WTC11 (cell line): ENCODE measurements around the gene ERBB4. TPM values are rescaled to one million over a fixed set of nuclear protein-coding genes. Genes with fewer than 3 reads are reported as not detected.

Source experiments
- ATAC-seq: fragments of 200-7000 bp; cut with Tn5 transposase; 2 replicates; pipeline ENCODE4 v1.10.0; 2021; ENCODE audit warnings: mild to moderate bottlenecking, moderate library complexity
- CTCF ChIA-PET: fragments of 300-600 bp; sonication (Branson Sonifier 250); formaldehyde crosslinking; loops from one replicate; lab custom pipeline; 2021; ENCODE audit warnings: antibody characterized with exemption; lab: Charles Lee
- POLR2A ChIA-PET: fragments of 350-600 bp; sonication (Branson Sonifier 250); formaldehyde crosslinking; loops from one replicate; lab custom pipeline; 2021; ENCODE audit warnings: antibody characterized with exemption; lab: Charles Lee
- DNase-seq: peaks from one replicate; pipeline ENCODE4 v3.0.0; 2021; ENCODE audit warnings: low spot score
- H3K27ac Mint-ChIP-seq: 2 replicates; pipeline ENCODE4 v1.8.0; 2021; ENCODE audit warnings: mixed read lengths
- H3K27me3 Mint-ChIP-seq: 2 replicates; pipeline ENCODE4 v1.8.0; 2021; ENCODE audit warnings: low read depth, mild to moderate bottlenecking, moderate library complexity, mixed read lengths
- H3K36me3 Mint-ChIP-seq: 2 replicates; pipeline ENCODE4 v1.8.0; 2021; ENCODE audit warnings: mixed read lengths
- H3K4me1 Mint-ChIP-seq: 2 replicates; pipeline ENCODE4 v1.8.0; 2022; ENCODE audit warnings: mixed read lengths
- H3K4me3 Mint-ChIP-seq: 2 replicates; pipeline ENCODE4 v1.8.0; 2021; ENCODE audit warnings: mild to moderate bottlenecking, moderate library complexity, mixed read lengths
- H3K9me3 Mint-ChIP-seq: 2 replicates; pipeline ENCODE4 v1.8.0; 2021; ENCODE audit warnings: mixed read lengths
- ATF6 ChIP-seq: sonication (generic); formaldehyde crosslinking; IDR thresholded peaks from 2 replicates; pipeline ENCODE4 v1.8.1; 2023; ENCODE audit warnings: mild to moderate bottlenecking, missing genetic modification reagents
- CBFB ChIP-seq: sonication (generic); formaldehyde crosslinking; IDR thresholded peaks from 2 replicates; pipeline ENCODE4 v1.8.1; 2022; ENCODE audit warnings: mild to moderate bottlenecking, low read depth, missing genetic modification reagents
- E2F1 ChIP-seq: sonication (generic); formaldehyde crosslinking; IDR thresholded peaks from 2 replicates; pipeline ENCODE4 v1.8.0; 2022; ENCODE audit warnings: mild to moderate bottlenecking, missing genetic modification reagents
- ERG ChIP-seq: fragments of 250-450 bp; sonication (Bioruptor Pico); IDR thresholded peaks from 2 replicates; pipeline ENCODE4 v1.8.0; 2021; ENCODE audit warnings: mild to moderate bottlenecking
- FOXJ3 ChIP-seq: sonication (generic); formaldehyde crosslinking; IDR thresholded peaks from 2 replicates; pipeline ENCODE4 v1.9.0; 2021; ENCODE audit warnings: missing genetic modification reagents, mild to moderate bottlenecking, borderline replicate concordance
- GRHL2 ChIP-seq: fragments of 250-450 bp; sonication (Bioruptor Pico); IDR thresholded peaks from 2 replicates; pipeline ENCODE4 v1.8.0; 2022; ENCODE audit warnings: mild to moderate bottlenecking, moderate library complexity; ENCODE audit not compliant: insufficient replicate concordance, severe bottlenecking
- MYBL2 ChIP-seq: sonication (generic); formaldehyde crosslinking; IDR thresholded peaks from 2 replicates; pipeline ENCODE4 v1.8.1; 2023; ENCODE audit warnings: mild to moderate bottlenecking, moderate library complexity, missing genetic modification reagents
- NFYB ChIP-seq: sonication (generic); formaldehyde crosslinking; conservative IDR thresholded peaks from 2 replicates; pipeline ENCODE4 v1.8.0; 2022; ENCODE audit warnings: low read depth, missing genetic modification reagents
- NR1H2 ChIP-seq: sonication (generic); formaldehyde crosslinking; IDR thresholded peaks from 2 replicates; pipeline ENCODE4 v1.9.0; 2021; ENCODE audit warnings: mild to moderate bottlenecking, moderate library complexity, missing genetic modification reagents
- SOX15 ChIP-seq: fragments of 250-450 bp; sonication (Bioruptor Pico); IDR thresholded peaks from 2 replicates; pipeline ENCODE4 v1.9.0; 2021; ENCODE audit warnings: mild to moderate bottlenecking
- TCF7 ChIP-seq: sonication (generic); formaldehyde crosslinking; IDR thresholded peaks from 2 replicates; pipeline ENCODE4 v1.8.0; 2022; ENCODE audit warnings: mild to moderate bottlenecking, low read depth, missing genetic modification reagents, moderate library complexity
- TP53 ChIP-seq: sonication (generic); formaldehyde crosslinking; IDR thresholded peaks from 2 replicates; pipeline ENCODE4 v1.8.1; 2023; ENCODE audit warnings: mild to moderate bottlenecking, missing genetic modification reagents
- ZBTB21 ChIP-seq: sonication (generic); formaldehyde crosslinking; IDR thresholded peaks from 2 replicates; pipeline ENCODE4 v1.8.1; 2023; ENCODE audit warnings: mild to moderate bottlenecking, missing genetic modification reagents, borderline replicate concordance
- ZNF121 ChIP-seq: sonication (generic); formaldehyde crosslinking; IDR thresholded peaks from 2 replicates; pipeline ENCODE4 v1.8.0; 2023; ENCODE audit warnings: missing genetic modification reagents
- ZNF219 ChIP-seq: sonication (generic); formaldehyde crosslinking; IDR thresholded peaks from 2 replicates; pipeline ENCODE4 v1.8.0; 2023; ENCODE audit warnings: missing genetic modification reagents, mild to moderate bottlenecking, borderline replicate concordance
- ZNF281 ChIP-seq: sonication (generic); formaldehyde crosslinking; IDR thresholded peaks from 2 replicates; pipeline ENCODE4 v1.8.0; 2023; ENCODE audit warnings: mild to moderate bottlenecking, missing genetic modification reagents
- ZNF396 ChIP-seq: fragments of 250-450 bp; sonication (Bioruptor Pico); IDR thresholded peaks from 2 replicates; pipeline ENCODE4 v1.8.0; 2021; ENCODE audit warnings: mild to moderate bottlenecking, moderate library complexity, borderline replicate concordance
- ZNF671 ChIP-seq: fragments of 250-450 bp; sonication (Bioruptor Pico); IDR thresholded peaks from 2 replicates; pipeline ENCODE4 v1.8.0; 2021; ENCODE audit warnings: mild to moderate bottlenecking
- total RNA-seq: library from RNA; stranded (reverse); gene quantifications from 3 replicates; pipeline ENCODE4 v1.2.3, GENCODE V29; 2021
- TF ChIP-seq, protein P1 (sequence below): sonication (generic); formaldehyde crosslinking; IDR thresholded peaks from 2 replicates; pipeline ENCODE4 v1.8.1; 2023; ENCODE audit warnings: mild to moderate bottlenecking, missing genetic modification reagents, moderate library complexity
- TF ChIP-seq, protein P2 (sequence below): sonication (generic); formaldehyde crosslinking; IDR thresholded peaks from 2 replicates; pipeline ENCODE4 v1.8.0; 2022; ENCODE audit warnings: missing genetic modification reagents

Gene ERBB4
- total RNA-seq, 1 experiment from 2014 or later, result 1.6 TPM

DNA sequence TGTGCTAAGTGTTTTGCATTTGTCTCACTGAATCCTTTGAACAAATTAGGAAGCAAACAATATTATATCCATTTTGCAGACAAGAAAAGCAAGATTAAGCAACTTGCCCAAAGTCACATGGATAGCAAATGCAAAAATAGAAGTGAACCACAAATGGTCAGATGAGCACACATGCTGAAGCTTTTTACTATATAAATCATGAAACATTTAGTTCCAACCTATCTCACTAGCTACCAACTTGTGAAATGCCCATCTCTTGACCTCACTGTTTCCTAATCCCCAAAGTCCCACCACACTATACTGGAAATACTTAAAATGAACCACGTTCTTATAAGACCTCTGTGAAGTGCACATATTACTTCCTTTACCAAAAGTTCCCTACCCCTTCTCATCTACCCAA lies 380.5 kb downstream of the ERBB4 start:
- DNase-seq (no peak), ATAC-seq (no peak)
- TF ChIP-seq ATF6 (CRISPR knock-in tag) (no peak), FOXJ3 (CRISPR knock-in tag) (no peak), GRHL2 (CRISPR knock-in tag) (no peak), CBFB (CRISPR knock-in tag) (no peak)
- H3K27ac Mint-ChIP-seq, result no peak overlapping the region
- peaks cover 5% of the 10 kb centered on the region for H3K4me1 Mint-ChIP-seq
- H3K9me3 Mint-ChIP-seq, result no peaks in the 10 kb centered on the region
- ChIA-PET POLR2A (no interaction called here), CTCF (no interaction called here)
- H3K36me3 Mint-ChIP-seq, result no peaks in the 10 kb centered on the region
- no peak overlapping the region for H3K4me3 Mint-ChIP-seq
- no peaks in the 10 kb centered on the region for H3K27me3 Mint-ChIP-seq

DNA sequence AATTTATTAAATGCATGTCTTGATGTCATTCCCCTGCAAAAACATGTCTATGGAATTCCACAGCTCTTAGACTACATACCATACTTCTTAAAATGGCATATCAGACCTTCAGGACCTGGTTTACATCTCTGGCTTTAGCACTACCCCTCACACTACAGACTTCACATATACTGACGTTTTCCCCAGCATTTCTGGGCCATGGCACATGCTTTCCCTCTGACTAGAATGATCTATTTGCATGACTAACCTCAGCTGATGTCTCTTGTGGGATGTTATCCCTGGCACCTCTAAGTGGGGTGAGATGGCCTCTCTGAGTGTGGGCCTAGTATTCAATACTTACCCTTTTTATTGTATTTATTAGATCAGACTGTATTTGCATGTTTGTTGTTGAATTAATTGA lies 381.6 kb downstream of the ERBB4 start:
- Mint-ChIP-seq H3K27ac (0 out of 2 replicates have a peak overlapping the region, but pooled peaks have one; percentile 18), H3K27me3 (no peaks in the 10 kb centered on the region), H3K9me3 (no peaks in the 10 kb centered on the region), H3K4me1 (peaks cover 5% of the 10 kb centered on the region), H3K36me3 (no peaks in the 10 kb centered on the region), H3K4me3 (no peak overlapping the region)
- POLR2A ChIA-PET, result no interaction called here
- TF ChIP-seq NR1H2 (CRISPR knock-in tag), result no peak
- TF ChIP-seq ZNF219 (CRISPR knock-in tag), result no peak
- TF ChIP-seq ERG (CRISPR knock-in tag), result no peak
- TF ChIP-seq ZBTB21 (CRISPR knock-in tag), result no peak
- TF ChIP-seq ZNF396 (CRISPR knock-in tag), result no peak
- TF ChIP-seq, protein P1, sequence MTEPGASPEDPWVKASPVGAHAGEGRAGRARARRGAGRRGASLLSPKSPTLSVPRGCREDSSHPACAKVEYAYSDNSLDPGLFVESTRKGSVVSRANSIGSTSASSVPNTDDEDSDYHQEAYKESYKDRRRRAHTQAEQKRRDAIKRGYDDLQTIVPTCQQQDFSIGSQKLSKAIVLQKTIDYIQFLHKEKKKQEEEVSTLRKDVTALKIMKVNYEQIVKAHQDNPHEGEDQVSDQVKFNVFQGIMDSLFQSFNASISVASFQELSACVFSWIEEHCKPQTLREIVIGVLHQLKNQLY (CRISPR knock-in tag), result no peak
- CTCF ChIA-PET, result no interaction called here
- DNase-seq, result no peak
- ATAC-seq, result no peak

DNA sequence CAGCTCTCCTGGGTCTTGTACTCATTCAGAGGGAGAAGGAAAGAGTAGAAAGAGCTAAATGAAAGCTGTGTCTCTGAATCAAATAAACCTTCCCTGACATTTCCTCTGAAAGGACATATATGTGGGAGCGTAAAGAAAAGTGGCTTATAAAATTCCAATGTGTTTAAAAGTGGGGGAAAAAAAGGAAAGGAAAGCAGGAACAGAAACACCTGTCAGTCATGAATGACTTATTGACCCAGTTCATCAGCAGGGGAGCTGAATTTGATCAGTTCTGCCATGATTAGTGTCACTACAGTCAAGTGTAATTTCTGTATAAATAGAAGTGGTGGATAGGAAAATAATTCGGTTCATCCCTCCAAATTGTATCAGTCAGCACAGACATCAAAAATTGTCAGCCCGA lies 382.5 kb downstream of the ERBB4 start:
- ChIA-PET CTCF (no interaction called here), POLR2A (no interaction called here)
- Mint-ChIP-seq H3K9me3 (no peaks in the 10 kb centered on the region), H3K4me3 (no peak overlapping the region), H3K27me3 (no peaks in the 10 kb centered on the region), H3K36me3 (no peaks in the 10 kb centered on the region), H3K27ac (no peak overlapping the region), H3K4me1 (peaks cover 5% of the 10 kb centered on the region)
- ATAC-seq (no peak), DNase-seq (no peak)
- TF ChIP-seq ZNF671 (CRISPR knock-in tag) (no peak), NFYB (no peak), MYBL2 (CRISPR knock-in tag) (no peak), NR1H2 (CRISPR knock-in tag) (no peak), ZNF121 (no peak), TP53 (no peak), ZNF281 (CRISPR knock-in tag) (no peak), SOX15 (no peak), TCF7 (CRISPR knock-in tag) (no peak), E2F1 (CRISPR knock-in tag) (no peak)
- TF ChIP-seq, protein P2, sequence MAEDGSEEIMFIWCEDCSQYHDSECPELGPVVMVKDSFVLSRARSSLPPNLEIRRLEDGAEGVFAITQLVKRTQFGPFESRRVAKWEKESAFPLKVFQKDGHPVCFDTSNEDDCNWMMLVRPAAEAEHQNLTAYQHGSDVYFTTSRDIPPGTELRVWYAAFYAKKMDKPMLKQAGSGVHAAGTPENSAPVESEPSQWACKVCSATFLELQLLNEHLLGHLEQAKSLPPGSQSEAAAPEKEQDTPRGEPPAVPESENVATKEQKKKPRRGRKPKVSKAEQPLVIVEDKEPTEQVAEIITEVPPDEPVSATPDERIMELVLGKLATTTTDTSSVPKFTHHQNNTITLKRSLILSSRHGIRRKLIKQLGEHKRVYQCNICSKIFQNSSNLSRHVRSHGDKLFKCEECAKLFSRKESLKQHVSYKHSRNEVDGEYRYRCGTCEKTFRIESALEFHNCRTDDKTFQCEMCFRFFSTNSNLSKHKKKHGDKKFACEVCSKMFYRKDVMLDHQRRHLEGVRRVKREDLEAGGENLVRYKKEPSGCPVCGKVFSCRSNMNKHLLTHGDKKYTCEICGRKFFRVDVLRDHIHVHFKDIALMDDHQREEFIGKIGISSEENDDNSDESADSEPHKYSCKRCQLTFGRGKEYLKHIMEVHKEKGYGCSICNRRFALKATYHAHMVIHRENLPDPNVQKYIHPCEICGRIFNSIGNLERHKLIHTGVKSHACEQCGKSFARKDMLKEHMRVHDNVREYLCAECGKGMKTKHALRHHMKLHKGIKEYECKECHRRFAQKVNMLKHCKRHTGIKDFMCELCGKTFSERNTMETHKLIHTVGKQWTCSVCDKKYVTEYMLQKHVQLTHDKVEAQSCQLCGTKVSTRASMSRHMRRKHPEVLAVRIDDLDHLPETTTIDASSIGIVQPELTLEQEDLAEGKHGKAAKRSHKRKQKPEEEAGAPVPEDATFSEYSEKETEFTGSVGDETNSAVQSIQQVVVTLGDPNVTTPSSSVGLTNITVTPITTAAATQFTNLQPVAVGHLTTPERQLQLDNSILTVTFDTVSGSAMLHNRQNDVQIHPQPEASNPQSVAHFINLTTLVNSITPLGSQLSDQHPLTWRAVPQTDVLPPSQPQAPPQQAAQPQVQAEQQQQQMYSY, result no peak
